Testis (tissue), 2 donors: Measurements from ENCODE around the gene CCDC57.

Experiments used
- POLR2A ChIP-seq: fragments of 450-650 bp; IDR thresholded peaks from one replicate; pipeline ENCODE4 v1.6.1; 2017; ENCODE audit warnings: antibody characterized with exemption, mild to moderate bottlenecking, moderate library complexity
- TF ChIP-seq, protein P1 (sequence below), 3 experiments: fragments of 450-650 bp in 2 of 3; fragments of 200-600 bp in 1 of 3; sonication (generic) in 1 of 3; IDR thresholded peaks; one replicate each; pipeline ENCODE4 v1.5.1; 2016 to 2019; ENCODE audit warnings: antibody characterized with exemption in 3 of 3, mild to moderate bottlenecking in 2 of 3, moderate library complexity in 1 of 3

GRCh38 chr17:82092995-82093751 lies 119.5 kb downstream of the CCDC57 start:
- TF ChIP-seq, protein P1, sequence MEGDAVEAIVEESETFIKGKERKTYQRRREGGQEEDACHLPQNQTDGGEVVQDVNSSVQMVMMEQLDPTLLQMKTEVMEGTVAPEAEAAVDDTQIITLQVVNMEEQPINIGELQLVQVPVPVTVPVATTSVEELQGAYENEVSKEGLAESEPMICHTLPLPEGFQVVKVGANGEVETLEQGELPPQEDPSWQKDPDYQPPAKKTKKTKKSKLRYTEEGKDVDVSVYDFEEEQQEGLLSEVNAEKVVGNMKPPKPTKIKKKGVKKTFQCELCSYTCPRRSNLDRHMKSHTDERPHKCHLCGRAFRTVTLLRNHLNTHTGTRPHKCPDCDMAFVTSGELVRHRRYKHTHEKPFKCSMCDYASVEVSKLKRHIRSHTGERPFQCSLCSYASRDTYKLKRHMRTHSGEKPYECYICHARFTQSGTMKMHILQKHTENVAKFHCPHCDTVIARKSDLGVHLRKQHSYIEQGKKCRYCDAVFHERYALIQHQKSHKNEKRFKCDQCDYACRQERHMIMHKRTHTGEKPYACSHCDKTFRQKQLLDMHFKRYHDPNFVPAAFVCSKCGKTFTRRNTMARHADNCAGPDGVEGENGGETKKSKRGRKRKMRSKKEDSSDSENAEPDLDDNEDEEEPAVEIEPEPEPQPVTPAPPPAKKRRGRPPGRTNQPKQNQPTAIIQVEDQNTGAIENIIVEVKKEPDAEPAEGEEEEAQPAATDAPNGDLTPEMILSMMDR (IDR thresholded peaks at IDR 0.05): no peak
- TF ChIP-seq POLR2A: no peak
